HEK293 (cell line): ENCODE data around the gene TM4SF1.

Experiments used
- CTCF ChIA-PET: fragments of 350-600 bp; formaldehyde crosslinking; extraction: SDS; loops from one replicate; lab custom pipeline; 2021; ENCODE audit warnings: antibody characterized with exemption; lab: Yijun Ruan, JAX
- POLR2A ChIA-PET: fragments of 300-600 bp; formaldehyde crosslinking; extraction: SDS; loops from one replicate; lab custom pipeline; 2020; ENCODE audit warnings: antibody characterized with exemption, inconsistent platforms; lab: Yijun Ruan, JAX
- H3K27ac ChIP-seq: fragments of 200-500 bp; sonication (Bioruptor generic); 2 replicates; pipeline ENCODE4 v1.5.1; 2014; ENCODE audit warnings: low read depth, low read length, control low read depth, inconsistent platforms; ENCODE audit errors: extremely low read depth
- H3K36me3 ChIP-seq, 2 experiments: fragments of 200-500 bp in 1 of 2; sonication (Bioruptor generic) in 1 of 2; 1 replicate in 1 of 2; 2 replicates in 1 of 2; pipeline ENCODE4 v1.5.1; 2014 to 2017; ENCODE audit warnings: inconsistent platforms in 2 of 2, low read length in 2 of 2; ENCODE audit not compliant: control insufficient read depth in 2 of 2, insufficient read depth in 1 of 2
- H3K4me1 ChIP-seq: fragments of 200-500 bp; sonication (Bioruptor generic); 2 replicates; pipeline ENCODE4 v1.5.1; 2014; ENCODE audit warnings: mild to moderate bottlenecking, low read length, inconsistent platforms; ENCODE audit not compliant: control insufficient read depth, insufficient read depth
- H3K4me3 ChIP-seq: 2 replicates; pipeline ENCODE4 v1.5.1; 2011; ENCODE audit warnings: low read depth, mild to moderate bottlenecking, control low read depth, low read length, moderate library complexity
- H3K9me3 ChIP-seq: fragments of 200-500 bp; sonication (Bioruptor generic); 2 replicates; pipeline ENCODE4 v1.5.1; 2014; ENCODE audit warnings: low read depth, low read length, inconsistent platforms; ENCODE audit not compliant: control insufficient read depth, insufficient read depth
- GLIS2 ChIP-seq: fragments of 450-650 bp; formaldehyde crosslinking; IDR thresholded peaks from 2 replicates; pipeline ENCODE4 v1.5.1; 2016; ENCODE audit warnings: missing biosample characterization, missing genetic modification characterization
- KLF17 ChIP-seq: fragments of 450-650 bp; formaldehyde crosslinking; IDR thresholded peaks from 2 replicates; pipeline ENCODE4 v1.5.1; 2016; ENCODE audit warnings: missing biosample characterization, missing genetic modification characterization
- MYNN ChIP-seq: fragments of 450-650 bp; formaldehyde crosslinking; IDR thresholded peaks from 2 replicates; pipeline ENCODE4 v1.5.1; 2016; ENCODE audit warnings: missing biosample characterization, missing genetic modification characterization, borderline replicate concordance
- MZF1 ChIP-seq: fragments of 450-650 bp; formaldehyde crosslinking; IDR thresholded peaks from 2 replicates; pipeline ENCODE4 v1.5.1; 2017; ENCODE audit warnings: missing biosample characterization, missing genetic modification characterization, borderline replicate concordance
- SP7 ChIP-seq: fragments of 450-650 bp; formaldehyde crosslinking; IDR thresholded peaks from 2 replicates; pipeline ENCODE4 v1.5.1; 2016; ENCODE audit warnings: missing biosample characterization, missing genetic modification characterization
- YY1 ChIP-seq: fragments of 450-650 bp; formaldehyde crosslinking; IDR thresholded peaks from 2 replicates; pipeline ENCODE4 v1.5.1; 2018; ENCODE audit warnings: missing biosample characterization, missing genetic modification characterization
- ZBTB20 ChIP-seq: fragments of 450-650 bp; formaldehyde crosslinking; IDR thresholded peaks from 2 replicates; pipeline ENCODE4 v1.5.1; 2016; ENCODE audit warnings: missing biosample characterization, missing genetic modification characterization
- ZFP69B ChIP-seq: fragments of 450-650 bp; formaldehyde crosslinking; IDR thresholded peaks from 2 replicates; pipeline ENCODE4 v1.5.1; 2016; ENCODE audit warnings: missing biosample characterization, missing genetic modification characterization
- ZNF138 ChIP-seq: fragments of 450-650 bp; formaldehyde crosslinking; IDR thresholded peaks from 2 replicates; pipeline ENCODE4 v1.5.1; 2016; ENCODE audit warnings: missing biosample characterization, missing genetic modification characterization, borderline replicate concordance
- ZNF174 ChIP-seq: fragments of 450-650 bp; formaldehyde crosslinking; IDR thresholded peaks from 2 replicates; pipeline ENCODE4 v1.5.0; 2017; ENCODE audit warnings: missing biosample characterization, mild to moderate bottlenecking, missing genetic modification characterization
- ZNF184 ChIP-seq: fragments of 450-650 bp; IDR thresholded peaks from 2 replicates; pipeline ENCODE4 v1.5.1; 2018; ENCODE audit warnings: missing biosample characterization, mild to moderate bottlenecking, missing genetic modification characterization
- ZNF292 ChIP-seq: fragments of 450-650 bp; formaldehyde crosslinking; IDR thresholded peaks from 2 replicates; pipeline ENCODE4 v1.5.1; 2016; ENCODE audit warnings: low read depth, missing biosample characterization, missing genetic modification characterization, borderline replicate concordance
- ZNF366 ChIP-seq: fragments of 450-650 bp; formaldehyde crosslinking; conservative IDR thresholded peaks from 2 replicates; pipeline ENCODE4 v1.5.1; 2016; ENCODE audit warnings: missing biosample characterization, missing genetic modification characterization
- ZNF394 ChIP-seq: fragments of 450-650 bp; formaldehyde crosslinking; IDR thresholded peaks from 2 replicates; pipeline ENCODE4 v1.5.1; 2016; ENCODE audit warnings: missing biosample characterization, missing genetic modification characterization, mild to moderate bottlenecking, moderate library complexity, borderline replicate concordance
- ZNF404 ChIP-seq: fragments of 450-650 bp; formaldehyde crosslinking; IDR thresholded peaks from 2 replicates; pipeline ENCODE4 v1.5.1; 2017; ENCODE audit warnings: missing biosample characterization, missing genetic modification characterization
- ZNF529 ChIP-seq: fragments of 450-650 bp; formaldehyde crosslinking; IDR thresholded peaks from 2 replicates; pipeline ENCODE4 v1.5.1; 2017; ENCODE audit warnings: missing genetic modification characterization, missing biosample characterization; ENCODE audit not compliant: insufficient replicate concordance
- ZNF629 ChIP-seq: fragments of 450-650 bp; formaldehyde crosslinking; IDR thresholded peaks from 2 replicates; pipeline ENCODE4 v1.5.1; 2017; ENCODE audit warnings: missing biosample characterization, missing genetic modification characterization
- ZNF76 ChIP-seq: fragments of 450-650 bp; formaldehyde crosslinking; IDR thresholded peaks from 2 replicates; pipeline ENCODE4; 2016; ENCODE audit warnings: low read depth, missing biosample characterization, missing genetic modification characterization, borderline replicate concordance
- TF ChIP-seq, protein P1 (sequence below): fragments of 450-650 bp; formaldehyde crosslinking; IDR thresholded peaks from 2 replicates; pipeline ENCODE4 v1.5.1; 2016; ENCODE audit warnings: missing biosample characterization, missing genetic modification characterization, borderline replicate concordance
- TF ChIP-seq, protein P2 (sequence below): fragments of 450-650 bp; formaldehyde crosslinking; IDR thresholded peaks from 2 replicates; pipeline ENCODE4 v1.5.1; 2017; ENCODE audit warnings: missing biosample characterization, missing genetic modification characterization

Gene TM4SF1

GRCh38 chr3:149366031-149366430 lies 11.4 kb downstream of the TM4SF1 start (continued):
- TF ChIP-seq ZNF366 (tag by site-specific recombination) = no peak
- no peak for TF ChIP-seq ZNF529 (tag by site-specific recombination)
- TF ChIP-seq, protein P1, sequence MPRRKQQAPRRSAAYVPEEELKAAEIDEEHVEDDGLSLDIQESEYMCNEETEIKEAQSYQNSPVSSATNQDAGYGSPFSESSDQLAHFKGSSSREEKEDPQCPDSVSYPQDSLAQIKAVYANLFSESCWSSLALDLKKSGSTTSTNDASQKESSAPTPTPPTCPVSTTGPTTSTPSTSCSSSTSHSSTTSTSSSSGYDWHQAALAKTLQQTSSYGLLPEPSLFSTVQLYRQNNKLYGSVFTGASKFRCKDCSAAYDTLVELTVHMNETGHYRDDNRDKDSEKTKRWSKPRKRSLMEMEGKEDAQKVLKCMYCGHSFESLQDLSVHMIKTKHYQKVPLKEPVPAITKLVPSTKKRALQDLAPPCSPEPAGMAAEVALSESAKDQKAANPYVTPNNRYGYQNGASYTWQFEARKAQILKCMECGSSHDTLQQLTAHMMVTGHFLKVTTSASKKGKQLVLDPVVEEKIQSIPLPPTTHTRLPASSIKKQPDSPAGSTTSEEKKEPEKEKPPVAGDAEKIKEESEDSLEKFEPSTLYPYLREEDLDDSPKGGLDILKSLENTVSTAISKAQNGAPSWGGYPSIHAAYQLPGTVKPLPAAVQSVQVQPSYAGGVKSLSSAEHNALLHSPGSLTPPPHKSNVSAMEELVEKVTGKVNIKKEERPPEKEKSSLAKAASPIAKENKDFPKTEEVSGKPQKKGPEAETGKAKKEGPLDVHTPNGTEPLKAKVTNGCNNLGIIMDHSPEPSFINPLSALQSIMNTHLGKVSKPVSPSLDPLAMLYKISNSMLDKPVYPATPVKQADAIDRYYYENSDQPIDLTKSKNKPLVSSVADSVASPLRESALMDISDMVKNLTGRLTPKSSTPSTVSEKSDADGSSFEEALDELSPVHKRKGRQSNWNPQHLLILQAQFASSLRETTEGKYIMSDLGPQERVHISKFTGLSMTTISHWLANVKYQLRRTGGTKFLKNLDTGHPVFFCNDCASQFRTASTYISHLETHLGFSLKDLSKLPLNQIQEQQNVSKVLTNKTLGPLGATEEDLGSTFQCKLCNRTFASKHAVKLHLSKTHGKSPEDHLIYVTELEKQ (tag by site-specific recombination) = no peak
- no peak for TF ChIP-seq ZNF404 (tag by site-specific recombination)

GRCh38 chr3:149364624-149365023 lies 12.8 kb downstream of the TM4SF1 start:
- no peak overlapping the region for H3K4me3 ChIP-seq

GRCh38 chr3:149363053-149363452 lies 14.4 kb downstream of the TM4SF1 start:
- no peak overlapping the region for H3K4me3 ChIP-seq
- H3K4me1 ChIP-seq = no peaks in the 10 kb centered on the region
- H3K36me3 ChIP-seq = no peaks in the 10 kb centered on the region
- POLR2A ChIA-PET = no interaction called here
- TF ChIP-seq ZNF394 (no peak), ZNF292 (no peak), MZF1 (no peak), ZBTB20 (tag by site-specific recombination) (no peak), ZNF174 (tag by site-specific recombination) (no peak), ZNF184 (tag by site-specific recombination) (no peak), KLF17 (no peak), MYNN (no peak), GLIS2 (tag by site-specific recombination) (no peak)
- TF ChIP-seq, protein P2, sequence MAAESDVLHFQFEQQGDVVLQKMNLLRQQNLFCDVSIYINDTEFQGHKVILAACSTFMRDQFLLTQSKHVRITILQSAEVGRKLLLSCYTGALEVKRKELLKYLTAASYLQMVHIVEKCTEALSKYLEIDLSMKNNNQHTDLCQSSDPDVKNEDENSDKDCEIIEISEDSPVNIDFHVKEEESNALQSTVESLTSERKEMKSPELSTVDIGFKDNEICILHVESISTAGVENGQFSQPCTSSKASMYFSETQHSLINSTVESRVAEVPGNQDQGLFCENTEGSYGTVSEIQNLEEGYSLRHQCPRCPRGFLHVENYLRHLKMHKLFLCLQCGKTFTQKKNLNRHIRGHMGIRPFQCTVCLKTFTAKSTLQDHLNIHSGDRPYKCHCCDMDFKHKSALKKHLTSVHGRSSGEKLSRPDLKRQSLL (tag by site-specific recombination) = no peak
- TF ChIP-seq, all 188 proteins: peak for 0
- CTCF ChIA-PET = interaction anchor here (0.8 to 1.7 kb wide), 2 partner anchors 10 to 12 kb away, joined by 3 to 9 read pairs; no protein-coding TSS in a partner anchor
- H3K27ac ChIP-seq = no peak overlapping the region
- no peaks in the 10 kb centered on the region for H3K9me3 ChIP-seq

More at GRCh38 chr3:149364624-149365023, 12.8 kb downstream of the TM4SF1 start:
- no peaks in the 10 kb centered on the region for H3K4me1 ChIP-seq
- no peak overlapping the region for H3K27ac ChIP-seq
- TF ChIP-seq ZNF629 (tag by site-specific recombination) (no peak), ZNF76 (no peak), SP7 (no peak), ZNF138 (tag by site-specific recombination) (no peak), YY1 (tag by site-specific recombination) (no peak), ZFP69B (tag by site-specific recombination) (no peak)
- TF ChIP-seq, all 188 proteins: peak for 0
- ChIA-PET POLR2A (no interaction called here), CTCF (interaction anchor here (0.7 kb wide), 2 partner anchors 20 to 121 kb away, joined by 3 read pairs; no protein-coding TSS in a partner anchor)
- Histone ChIP-seq H3K36me3 (no peaks in the 10 kb centered on the region), H3K9me3 (no peaks in the 10 kb centered on the region)
